Ovary (tissue), 10 donors: ENCODE data around the gene ANKRD60. TPM values are rescaled to one million over a fixed set of nuclear protein-coding genes. Genes with fewer than 3 reads are reported as not detected.

Experiments used
- DNase-seq, 5 donors: peaks; one replicate each; pipeline ENCODE4 v3.0.0-alpha.2; 2019 to 2020
- H3K27ac ChIP-seq, 2 donors: fragments of 200-600 bp; one replicate each; pipeline versions ENCODE4 v1.5.1 to v1.8.0; 2019 to 2022
- H3K27me3 ChIP-seq: fragments of 200-600 bp; one replicate; pipeline ENCODE4 v1.8.0; 2022
- H3K36me3 ChIP-seq: fragments of 200-600 bp; sonication (generic); one replicate; pipeline ENCODE4 v1.5.1; 2019
- H3K4me1 ChIP-seq: one replicate; pipeline ENCODE4 v1.8.1; 2013; ENCODE audit warnings: mild to moderate bottlenecking, moderate library complexity; ENCODE audit not compliant: insufficient read depth
- H3K4me3 ChIP-seq: fragments of 200-600 bp; sonication (generic); one replicate; pipeline ENCODE4 v1.5.1; 2017
- H3K9me3 ChIP-seq, 2 donors: fragments of 200-600 bp in 1 of 2; sonication (generic) in 1 of 2; one replicate each; pipeline versions ENCODE4 v1.5.1 to v1.8.1; 2013 to 2019; ENCODE audit warnings: mild to moderate bottlenecking in 1 of 2, moderate library complexity in 1 of 2
- EP300 ChIP-seq: sonication (generic); formaldehyde crosslinking; IDR thresholded peaks from one replicate; pipeline ENCODE4 v1.6.1; 2017; ENCODE audit warnings: antibody characterized with exemption
- POLR2A ChIP-seq: fragments of 450-650 bp; IDR thresholded peaks from one replicate; pipeline ENCODE4 v1.6.1; 2017; ENCODE audit warnings: antibody characterized with exemption, mild to moderate bottlenecking, moderate library complexity
- WGBS, 3 donors: extraction: QIAGEN DNeasy Blood & Tissue Kit in 1 of 3; methylation state at CpG; one replicate each; pipeline versions ENCODE4 v1.1.5 to v1.1.7; 2013 to 2017; 5-methylcytosine and 5-hydroxymethylcytosine counted together
- intact Hi-C, 4 donors: fragments of 100-400 bp; cut with DNase I; formaldehyde crosslinking; loops; one replicate each; pipeline versions ENCODE4 v1.11.0 to v1.15.1; 2022 to 2023
- long read RNA-seq, 3 donors: library from polyadenylated mRNA in 2 of 3; unstranded in 2 of 3; transcript quantifications; one replicate each; pipeline ENCODE4 v2.0.0 and lab custom pipeline, GENCODE V29; 2021 to 2026
- polyA plus RNA-seq, 2 donors: library from polyadenylated mRNA; stranded (reverse); fragments of 200-250 nt in 1 of 2; fragments of 350-450 nt in 1 of 2; fragmentation: Illumina TruSeq in 1 of 2; extraction: RNeasy Lipid Tissue Mini Kit (QIAGEN cat#74804) in 1 of 2; gene quantifications; one replicate each; pipeline ENCODE4 v1.2.3, GENCODE V29; 2013 to 2014
- total RNA-seq, 7 donors: library from RNA; depleted of rRNA in 2 of 7; stranded (reverse); fragments of >200 nt in 2 of 7; fragmentation: NEBNext Ultra II Directional in 3 of 7; extraction: Animal tissue kit (Norgen Biotek cat#: 25700) in 3 of 7; gene quantifications; one replicate each; pipeline versions ENCODE4 v1.1.0 to v1.2.4, GENCODE V29; 2016 to 2023
- TF ChIP-seq, protein P1 (sequence below), 3 donors: fragments of 450-650 bp in 2 of 3; fragments of 200-600 bp in 1 of 3; IDR thresholded peaks; one replicate each; pipeline versions ENCODE4 v1.5.1 to v1.8.0; 2016 to 2022; ENCODE audit warnings: antibody characterized with exemption in 3 of 3, mild to moderate bottlenecking in 1 of 3
- donor health status: DM: no; HTN: no; CAD: no; lungs with moderate emphysema.
- donor health status: DM: no; HTN: no; CAD: no.
- donor health status: Bipolar disorder and iron deficiency.
- donor health status: DM: yes; HTN: yes; CAD: no.
- donor health status: DM: no; HTN: no; CAD: no.
- donor health status: DM: yes; HTN: yes; CAD: no.

The ANKRD60 gene
- total RNA-seq (not detected), polyA plus RNA-seq (not detected)
- long read RNA-seq, donor 1: 0 reads
- long read RNA-seq, donor 2: 0 reads
- long read RNA-seq, donor 3: 0 reads

- intact Hi-C loops: no loop called here
- WGBS, 3 donors: 2 to 14% (median 6%) methylated on average over 25 to 74 of the region's 74 CpGs
- H3K4me3 ChIP-seq: no peak within 1 kb of the TSS
- H3K9me3 ChIP-seq: no peaks in the 10 kb centered on the region
- DNase-seq: peak in 3 of 5 donors; percentile 36 to 69 (median 64)
- peaks cover 3% of the 10 kb centered on the region for H3K4me1 ChIP-seq
- H3K27me3 ChIP-seq: peaks cover 3% of the 10 kb centered on the region
- no peaks in the 10 kb centered on the region for H3K36me3 ChIP-seq
- TF ChIP-seq EP300 (no peak), POLR2A (no peak)
- TF ChIP-seq, protein P1, sequence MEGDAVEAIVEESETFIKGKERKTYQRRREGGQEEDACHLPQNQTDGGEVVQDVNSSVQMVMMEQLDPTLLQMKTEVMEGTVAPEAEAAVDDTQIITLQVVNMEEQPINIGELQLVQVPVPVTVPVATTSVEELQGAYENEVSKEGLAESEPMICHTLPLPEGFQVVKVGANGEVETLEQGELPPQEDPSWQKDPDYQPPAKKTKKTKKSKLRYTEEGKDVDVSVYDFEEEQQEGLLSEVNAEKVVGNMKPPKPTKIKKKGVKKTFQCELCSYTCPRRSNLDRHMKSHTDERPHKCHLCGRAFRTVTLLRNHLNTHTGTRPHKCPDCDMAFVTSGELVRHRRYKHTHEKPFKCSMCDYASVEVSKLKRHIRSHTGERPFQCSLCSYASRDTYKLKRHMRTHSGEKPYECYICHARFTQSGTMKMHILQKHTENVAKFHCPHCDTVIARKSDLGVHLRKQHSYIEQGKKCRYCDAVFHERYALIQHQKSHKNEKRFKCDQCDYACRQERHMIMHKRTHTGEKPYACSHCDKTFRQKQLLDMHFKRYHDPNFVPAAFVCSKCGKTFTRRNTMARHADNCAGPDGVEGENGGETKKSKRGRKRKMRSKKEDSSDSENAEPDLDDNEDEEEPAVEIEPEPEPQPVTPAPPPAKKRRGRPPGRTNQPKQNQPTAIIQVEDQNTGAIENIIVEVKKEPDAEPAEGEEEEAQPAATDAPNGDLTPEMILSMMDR (IDR thresholded peaks at IDR 0.05): no peak
- H3K27ac ChIP-seq: no peak within 1 kb of the TSS
These were observed at the start of gene ANKRD60 for GRCh38 chr20:58228484-58229197. TSS of gene ANKRD60 (minus strand) at chr20:58228653. CDS start at chr20:58228653, 0 bp downstream.

DNA sequence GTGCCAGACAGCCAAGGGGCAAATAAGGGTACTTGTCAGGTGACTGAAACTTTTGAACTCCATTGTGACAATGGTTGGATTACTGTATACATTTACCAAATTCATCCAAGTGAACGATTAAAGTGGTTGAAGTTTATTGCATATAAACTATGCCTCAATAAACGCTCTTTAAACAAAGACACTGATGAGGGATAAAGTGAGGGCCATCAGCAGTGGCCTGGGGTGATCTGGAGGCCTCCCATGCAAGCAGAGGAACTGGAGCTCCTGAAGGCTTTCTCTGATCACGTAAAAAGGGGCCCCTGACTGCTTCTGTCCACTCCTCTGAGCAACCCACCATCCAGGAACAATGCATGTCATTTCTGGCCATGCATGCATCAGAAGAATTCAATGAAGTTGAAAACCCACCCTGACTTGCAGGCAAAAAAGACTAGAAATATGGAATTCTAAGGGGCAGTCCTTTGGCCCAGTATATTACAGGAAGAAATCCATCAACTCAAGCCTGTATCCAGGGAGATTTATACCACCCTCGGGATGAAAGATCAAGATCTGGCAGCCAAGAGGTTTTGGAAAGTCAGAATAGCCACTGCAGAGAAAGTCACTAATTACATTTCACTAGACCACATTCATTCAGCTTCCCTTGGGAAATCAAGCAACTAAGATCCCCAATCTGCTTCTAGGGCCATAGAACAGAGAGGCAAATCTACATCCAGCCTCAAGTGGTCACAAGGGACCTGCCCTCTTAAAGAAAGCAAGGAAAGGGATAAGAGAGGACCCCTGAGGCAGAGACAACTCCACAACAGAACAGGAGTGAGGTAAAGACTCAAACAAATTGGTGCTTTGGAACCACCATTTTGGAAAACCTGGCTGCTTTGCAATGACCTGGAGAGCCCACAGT lies 49.4 kb upstream of the ANKRD60 start:
- H3K4me1 ChIP-seq: no peaks in the 10 kb centered on the region
- TF ChIP-seq POLR2A: no peak
- TF ChIP-seq, protein P1 (IDR thresholded peaks at IDR 0.05): no peak
- no peak for TF ChIP-seq EP300
- 76 to 82% (median 79%) methylated on average over 4 of the region's 4 CpGs for WGBS, 3 donors
- H3K36me3 ChIP-seq: no peaks in the 10 kb centered on the region
- intact Hi-C loops: no loop called here
- no peak for DNase-seq
- H3K4me3 ChIP-seq: no peak overlapping the region
- H3K27ac ChIP-seq: no peak overlapping the region
- H3K9me3 ChIP-seq: no peaks in the 10 kb centered on the region
- no peaks in the 10 kb centered on the region for H3K27me3 ChIP-seq

- intact Hi-C loops: no loop called here
- Histone ChIP-seq H3K27ac (no peak overlapping the region), H3K4me3 (no peak overlapping the region), H3K27me3 (no peaks in the 10 kb centered on the region), H3K36me3 (no peaks in the 10 kb centered on the region), H3K4me1 (no peaks in the 10 kb centered on the region), H3K9me3 (no peaks in the 10 kb centered on the region)
- 92 to 94% (median 94%) methylated on average over 2 of the region's 2 CpGs for WGBS, 3 donors
- DNase-seq: no peak
- TF ChIP-seq EP300: no peak
- TF ChIP-seq, protein P1 (IDR thresholded peaks at IDR 0.05): no peak
- TF ChIP-seq POLR2A: no peak
These were observed 48.7 kb upstream of the ANKRD60 start for GRCh38 chr20:58277107-58277506.

DNA sequence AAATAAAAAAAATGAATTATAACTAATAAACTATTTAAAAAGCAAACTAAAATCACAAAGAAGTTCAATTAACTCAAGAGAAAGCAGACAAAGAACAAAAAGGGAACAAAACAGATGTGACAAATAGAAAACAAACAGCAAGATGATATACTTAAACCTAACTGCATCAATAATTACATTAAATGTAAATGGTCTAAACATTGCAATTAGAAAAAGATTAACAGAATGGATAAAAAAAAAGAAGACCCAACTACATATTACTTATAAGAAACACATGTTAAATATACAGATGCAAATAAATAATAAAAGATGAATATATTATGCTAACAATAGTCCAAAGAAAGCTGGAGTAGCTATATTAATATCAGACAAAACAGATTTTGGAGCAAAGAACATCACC lies 45.9 kb upstream of the ANKRD60 start:
- no peak for DNase-seq
- intact Hi-C loops: no loop called here
- Histone ChIP-seq H3K27me3 (no peaks in the 10 kb centered on the region), H3K36me3 (no peaks in the 10 kb centered on the region), H3K4me3 (no peak overlapping the region), H3K4me1 (no peaks in the 10 kb centered on the region), H3K9me3 (no peaks in the 10 kb centered on the region), H3K27ac (no peak overlapping the region)
- TF ChIP-seq POLR2A: no peak
- TF ChIP-seq EP300: no peak
- TF ChIP-seq, protein P1 (IDR thresholded peaks at IDR 0.05): no peak
